Measurements from ENCODE around the gene SEC31A.
A peak's percentile ranks its signal among the peaks of the same experiment; 100 is the strongest.

DNA sequence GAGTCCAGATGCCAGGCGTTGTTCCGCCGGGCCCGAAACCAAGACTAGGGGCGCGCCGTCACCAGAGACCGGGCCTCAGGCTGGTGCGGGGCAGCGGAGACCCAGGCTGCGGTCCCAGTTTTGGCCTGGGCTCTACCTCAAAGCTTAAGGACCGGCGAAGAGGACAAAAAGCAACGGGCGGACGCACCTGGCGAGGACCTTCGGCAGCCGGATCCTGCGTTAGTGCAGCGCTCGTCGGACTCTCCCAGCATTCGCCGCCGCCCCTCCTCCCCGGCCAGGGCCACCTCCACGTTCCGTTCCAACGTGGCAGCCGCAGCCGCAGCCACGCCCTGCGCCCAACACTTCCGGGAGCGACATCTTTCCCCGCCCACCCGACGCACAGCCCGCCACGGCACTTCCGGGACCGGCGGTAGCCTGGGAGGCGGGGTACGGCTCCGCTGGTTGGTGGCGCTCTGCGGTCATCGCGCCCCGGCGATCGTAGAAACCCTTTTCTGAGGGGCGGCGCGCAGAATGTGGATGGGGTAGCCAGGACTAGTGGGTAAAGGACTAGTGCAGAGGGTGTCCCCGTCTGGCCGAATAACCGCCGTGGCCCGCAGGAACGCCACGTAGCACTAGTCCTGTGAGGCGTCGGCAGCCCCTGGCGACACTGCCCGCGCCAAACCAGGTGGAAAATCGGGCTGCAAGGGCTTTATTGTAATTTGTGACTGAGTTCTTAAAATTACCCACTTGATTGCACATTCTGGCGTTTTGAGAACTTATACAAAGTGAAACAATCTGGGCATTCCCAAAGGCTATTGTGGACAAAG, at the start of gene SEC31A:
- TF ChIP-seq, protein P1, sequence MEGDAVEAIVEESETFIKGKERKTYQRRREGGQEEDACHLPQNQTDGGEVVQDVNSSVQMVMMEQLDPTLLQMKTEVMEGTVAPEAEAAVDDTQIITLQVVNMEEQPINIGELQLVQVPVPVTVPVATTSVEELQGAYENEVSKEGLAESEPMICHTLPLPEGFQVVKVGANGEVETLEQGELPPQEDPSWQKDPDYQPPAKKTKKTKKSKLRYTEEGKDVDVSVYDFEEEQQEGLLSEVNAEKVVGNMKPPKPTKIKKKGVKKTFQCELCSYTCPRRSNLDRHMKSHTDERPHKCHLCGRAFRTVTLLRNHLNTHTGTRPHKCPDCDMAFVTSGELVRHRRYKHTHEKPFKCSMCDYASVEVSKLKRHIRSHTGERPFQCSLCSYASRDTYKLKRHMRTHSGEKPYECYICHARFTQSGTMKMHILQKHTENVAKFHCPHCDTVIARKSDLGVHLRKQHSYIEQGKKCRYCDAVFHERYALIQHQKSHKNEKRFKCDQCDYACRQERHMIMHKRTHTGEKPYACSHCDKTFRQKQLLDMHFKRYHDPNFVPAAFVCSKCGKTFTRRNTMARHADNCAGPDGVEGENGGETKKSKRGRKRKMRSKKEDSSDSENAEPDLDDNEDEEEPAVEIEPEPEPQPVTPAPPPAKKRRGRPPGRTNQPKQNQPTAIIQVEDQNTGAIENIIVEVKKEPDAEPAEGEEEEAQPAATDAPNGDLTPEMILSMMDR (conservative IDR thresholded peaks at IDR 0.05): peak; percentile 18
- peak; percentile 87 for TF ChIP-seq ZFX (IDR thresholded peaks at IDR 0.05)

All from C4-2B (cell line).